ENCODE measurements around the gene CD109. TPM values are rescaled to one million over a fixed set of nuclear protein-coding genes. Genes with fewer than 3 reads are reported as not detected.

Gene CD109
- total RNA-seq, 1 experiment from 2014 or later: 3.2 TPM

DNA sequence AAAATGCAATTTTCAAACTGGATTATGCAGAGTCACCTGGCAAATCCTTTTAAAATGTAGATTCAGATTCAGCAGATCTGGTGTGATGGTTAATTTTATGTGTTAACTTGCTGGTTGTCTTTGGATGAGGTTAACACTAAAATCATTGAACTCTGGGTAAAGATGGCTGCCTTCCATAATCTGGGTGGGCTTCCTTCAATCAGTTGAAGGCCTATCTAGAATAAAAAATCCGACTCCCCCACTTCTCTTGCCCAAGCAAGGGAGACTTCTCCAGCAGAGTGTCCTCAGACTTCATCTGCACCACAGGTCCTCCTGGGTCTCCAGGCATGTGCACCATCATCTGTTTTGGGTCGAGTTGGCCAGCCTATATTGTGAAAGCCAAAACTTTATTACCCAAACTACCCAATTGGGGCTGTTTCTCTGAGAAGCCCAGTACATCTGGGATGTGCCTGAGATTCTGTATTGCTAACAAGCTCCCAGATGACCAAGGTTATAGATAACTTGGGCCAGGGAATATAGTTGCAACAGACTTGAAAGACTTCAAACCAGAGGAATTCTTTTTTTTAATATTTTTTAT lies 40.6 kb upstream of the CD109 start:
- H2BK5ac ChIP-seq (ENCODE audit: insufficient read length, low read length): no peak overlapping the region
- no peaks in the 10 kb centered on the region for H3K79me1 ChIP-seq (ENCODE audit: insufficient read depth, low read depth, low read length, poor library complexity, severe bottlenecking)
- Mint-ChIP-seq H3K4me1 (peaks cover 19 to 20% of the 10 kb centered on the region in 2 experiments), H3K36me3 (ENCODE audit: insufficient read depth in 1 of 3, low read depth in 3 of 3) (peaks cover 3 to 7% (median 7%) of the 10 kb centered on the region in 3 experiments; a peak in 4 of 7 replicates), H3K27ac (no peak overlapping the region), H3K4me3 (peak overlapping the region; percentile 9 to 56; a peak in 4 of 5 replicates), H3K9me3 (peaks cover 0 to 3% of the 10 kb centered on the region in 2 experiments; a peak in 1 of 5 replicates), H3K27me3 (ENCODE audit: low read depth) (no peaks in the 10 kb centered on the region)
- H2BK15ac ChIP-seq (ENCODE audit: low read depth, low read length): no peak overlapping the region
- no peak overlapping the region for H4K8ac ChIP-seq (replicated peaks; ENCODE audit: insufficient read length, low read depth, low read length)
- no peaks in the 10 kb centered on the region for H4K20me1 ChIP-seq (ENCODE audit: control insufficient read depth, insufficient read depth, insufficient read length)
- H3K27me3 ChIP-seq (ENCODE audit: insufficient read depth, low read length): no peaks in the 10 kb centered on the region
- H3K4me1 ChIP-seq (ENCODE audit: insufficient read depth, low read length): no peaks in the 10 kb centered on the region; the same call in 1 of the 2 replicates
- H3K23me2 ChIP-seq (ENCODE audit: insufficient read length, low read depth, low read length, poor library complexity, severe bottlenecking): no peaks in the 10 kb centered on the region
- H3K9me3 ChIP-seq (ENCODE audit: control insufficient read depth, low read depth, low read length): no peaks in the 10 kb centered on the region
- no peak for TF ChIP-seq CTCF (conservative IDR thresholded peaks at IDR 0.05)
- H4K91ac ChIP-seq (ENCODE audit: insufficient read length, low read depth, low read length): no peak overlapping the region
- H2AK5ac ChIP-seq (ENCODE audit: insufficient read length, low read length): no peak overlapping the region
- no peak overlapping the region for H3K4ac ChIP-seq (ENCODE audit: low read depth, low read length)
- no peak overlapping the region for H3K56ac ChIP-seq (ENCODE audit: insufficient read length, low read depth, low read length)
- H2AFZ ChIP-seq (ENCODE audit: low read length): no peak overlapping the region
- no peak overlapping the region for H3K9ac ChIP-seq (ENCODE audit: extremely low read depth, insufficient read length, low read length)
- H3K14ac ChIP-seq (ENCODE audit: insufficient read depth, low read length): no peak overlapping the region
- H2BK20ac ChIP-seq (ENCODE audit: low read depth, low read length, poor library complexity, severe bottlenecking): no peak overlapping the region
- WGBS (ENCODE audit: extremely low coverage, insufficient read length, low lambda C conversion rate): no CpG with 5 or more reads among the region's 2 CpGs
- H2BK120ac ChIP-seq (ENCODE audit: low read depth, low read length, poor library complexity, severe bottlenecking): no peak overlapping the region
- H3K23ac ChIP-seq (ENCODE audit: insufficient read length, low read depth, low read length): no peak overlapping the region
- no peak overlapping the region for H3K27ac ChIP-seq (ENCODE audit: insufficient read length, low read depth, low read length)
- DNase-seq: no peak
- H3T11ph ChIP-seq (ENCODE audit: low read length): no peak overlapping the region
- peak overlapping the region; percentile 66 for H3K4me2 ChIP-seq (ENCODE audit: insufficient read depth, insufficient read length, low read length)
- no peaks in the 10 kb centered on the region for H3K79me2 ChIP-seq (ENCODE audit: insufficient read depth, low read length)
- no peak overlapping the region for H2BK12ac ChIP-seq (ENCODE audit: insufficient read length, low read depth, low read length)
- no peak overlapping the region for H4K5ac ChIP-seq (ENCODE audit: insufficient read length, low read depth, low read length)
- no peak overlapping the region for H3K18ac ChIP-seq (ENCODE audit: insufficient read length, low read depth, low read length)
